Peyer's patch (tissue), 4 donors: Measurements from ENCODE around the gene IFFO2. TPM values are rescaled to one million over a fixed set of nuclear protein-coding genes. Genes with fewer than 3 reads are reported as not detected.

ENCODE experiments used
- DNase-seq, 3 donors: peaks; one replicate each; pipeline ENCODE4 v3.0.0-alpha.2; 2017 to 2019
- H3K27ac ChIP-seq, 4 donors: fragments of 200-600 bp; sonication (generic); one replicate each; pipeline ENCODE4 v1.5.1; 2016 to 2019
- H3K27me3 ChIP-seq, 2 donors: fragments of 200-600 bp; sonication (generic); one replicate each; pipeline ENCODE4 v1.5.1; 2019
- H3K36me3 ChIP-seq, 3 donors: fragments of 200-600 bp; sonication (generic); one replicate each; pipeline ENCODE4 v1.5.1; 2016 to 2019
- H3K4me1 ChIP-seq, 4 donors: fragments of 200-600 bp; sonication (generic); one replicate each; pipeline ENCODE4 v1.5.1; 2016 to 2019
- H3K4me3 ChIP-seq, 4 donors: fragments of 200-600 bp; sonication (generic); 1 replicate in 3 of 4; 2 replicates in 1 of 4; pipeline ENCODE4 v1.5.1; 2016 to 2019; ENCODE audit warnings: mild to moderate bottlenecking in 1 of 4
- H3K9me3 ChIP-seq, 4 donors: fragments of 200-600 bp; sonication (generic); one replicate each; pipeline ENCODE4 v1.5.1; 2016 to 2019; ENCODE audit warnings: mild to moderate bottlenecking in 1 of 4
- POLR2A ChIP-seq, 2 donors: fragments of 450-650 bp; IDR thresholded peaks; one replicate each; pipeline ENCODE4 v1.5.1; 2017; ENCODE audit warnings: antibody characterized with exemption in 2 of 2, mild to moderate bottlenecking in 2 of 2, moderate library complexity in 2 of 2
- total RNA-seq, 4 donors: library from RNA; depleted of rRNA; stranded (reverse); fragments of >200 nt; gene quantifications; one replicate each; pipeline ENCODE4 v1.1.0, GENCODE V29; 2016
- TF ChIP-seq, protein P1 (sequence below), 6 experiments: fragments of 450-650 bp in 4 of 6; fragments of 200-600 bp in 2 of 6; sonication (generic) in 1 of 6; IDR thresholded peaks; one replicate each; pipeline ENCODE4 v1.5.1; 2017 to 2019; ENCODE audit warnings: antibody characterized with exemption in 6 of 6, mild to moderate bottlenecking in 3 of 6, moderate library complexity in 1 of 6

IFFO2 gene
- total RNA-seq, 4 donors from 2014 or later: 1.9 to 14.9 (median 3.8) TPM

DNA sequence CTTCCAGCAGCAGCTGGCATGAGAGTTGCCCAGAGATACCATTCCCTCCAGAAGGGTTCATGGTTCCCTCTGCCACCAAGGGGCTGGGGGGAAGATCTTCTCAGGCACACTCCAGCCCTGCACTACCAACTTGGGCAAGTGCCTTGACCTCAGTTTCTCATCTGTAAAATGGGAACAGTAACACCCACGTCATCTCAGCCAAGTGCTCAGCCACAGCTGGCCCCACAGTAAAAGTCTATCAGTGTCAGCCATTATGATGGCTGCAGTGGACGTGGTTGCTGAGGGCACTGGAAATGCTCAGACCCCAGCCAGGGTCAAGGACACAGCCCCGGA is 80.7 kb downstream of the IFFO2 start:
- no peak for DNase-seq
- H3K27me3 ChIP-seq: no peaks in the 10 kb centered on the region
- TF ChIP-seq POLR2A (IDR thresholded peaks at IDR 0.05): no peak
- TF ChIP-seq, protein P1, sequence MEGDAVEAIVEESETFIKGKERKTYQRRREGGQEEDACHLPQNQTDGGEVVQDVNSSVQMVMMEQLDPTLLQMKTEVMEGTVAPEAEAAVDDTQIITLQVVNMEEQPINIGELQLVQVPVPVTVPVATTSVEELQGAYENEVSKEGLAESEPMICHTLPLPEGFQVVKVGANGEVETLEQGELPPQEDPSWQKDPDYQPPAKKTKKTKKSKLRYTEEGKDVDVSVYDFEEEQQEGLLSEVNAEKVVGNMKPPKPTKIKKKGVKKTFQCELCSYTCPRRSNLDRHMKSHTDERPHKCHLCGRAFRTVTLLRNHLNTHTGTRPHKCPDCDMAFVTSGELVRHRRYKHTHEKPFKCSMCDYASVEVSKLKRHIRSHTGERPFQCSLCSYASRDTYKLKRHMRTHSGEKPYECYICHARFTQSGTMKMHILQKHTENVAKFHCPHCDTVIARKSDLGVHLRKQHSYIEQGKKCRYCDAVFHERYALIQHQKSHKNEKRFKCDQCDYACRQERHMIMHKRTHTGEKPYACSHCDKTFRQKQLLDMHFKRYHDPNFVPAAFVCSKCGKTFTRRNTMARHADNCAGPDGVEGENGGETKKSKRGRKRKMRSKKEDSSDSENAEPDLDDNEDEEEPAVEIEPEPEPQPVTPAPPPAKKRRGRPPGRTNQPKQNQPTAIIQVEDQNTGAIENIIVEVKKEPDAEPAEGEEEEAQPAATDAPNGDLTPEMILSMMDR (IDR thresholded peaks at IDR 0.05): no peak

DNA sequence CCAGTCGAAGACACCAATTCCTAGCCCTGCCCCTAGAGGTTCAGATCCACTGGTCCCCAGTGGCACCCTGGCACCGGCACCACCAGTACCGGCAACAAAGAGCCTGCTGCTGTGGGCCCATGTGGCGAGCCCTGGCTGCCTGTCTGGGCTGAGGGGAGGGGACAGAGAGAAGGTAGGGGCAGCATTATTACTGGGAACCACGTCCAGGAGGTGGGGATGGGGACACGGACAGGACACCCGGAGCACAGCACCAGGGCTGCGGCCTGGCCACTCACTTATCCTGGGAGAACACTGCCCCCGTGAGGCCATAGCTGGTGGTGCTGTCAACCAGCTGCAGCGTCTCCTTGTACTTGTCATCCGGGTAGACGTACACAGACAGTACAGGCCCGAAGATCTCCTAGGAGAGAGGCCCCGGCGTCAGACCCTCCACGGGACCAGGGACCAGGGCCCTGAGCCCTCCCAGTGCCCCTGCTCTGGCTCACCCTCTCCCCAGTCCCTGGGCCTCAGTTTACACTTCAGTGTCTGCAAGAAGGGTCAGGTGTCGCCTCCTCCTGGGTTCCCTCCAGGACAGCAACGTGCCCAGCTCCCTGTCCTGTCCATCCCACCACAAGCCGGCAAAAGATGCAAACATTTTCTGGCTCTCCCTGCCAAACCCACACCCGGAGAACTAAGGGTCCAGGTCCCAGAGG is 81.2 kb downstream of the IFFO2 start:
- TF ChIP-seq, protein P1 (IDR thresholded peaks at IDR 0.05): peak; percentile 26 to 81 (median 74)
- TF ChIP-seq POLR2A (IDR thresholded peaks at IDR 0.05): no peak
- Histone ChIP-seq H3K4me3 (no peak overlapping the region), H3K27ac (no peak overlapping the region), H3K27me3 (no peaks in the 10 kb centered on the region), H3K36me3 (no peaks in the 10 kb centered on the region), H3K9me3 (no peaks in the 10 kb centered on the region), H3K4me1 (peaks cover 0 to 7% (median 0%) of the 10 kb centered on the region in 4 donors)
- DNase-seq: peak; percentile 64 to 89 (median 88)

More for the DNA sequence above, 80.7 kb downstream of the IFFO2 start:
- no peaks in the 10 kb centered on the region for H3K36me3 ChIP-seq
- H3K9me3 ChIP-seq: no peaks in the 10 kb centered on the region
- peaks cover 0 to 7% (median 0%) of the 10 kb centered on the region in 4 donors for H3K4me1 ChIP-seq
- H3K27ac ChIP-seq: no peak overlapping the region
- no peak overlapping the region for H3K4me3 ChIP-seq

DNA sequence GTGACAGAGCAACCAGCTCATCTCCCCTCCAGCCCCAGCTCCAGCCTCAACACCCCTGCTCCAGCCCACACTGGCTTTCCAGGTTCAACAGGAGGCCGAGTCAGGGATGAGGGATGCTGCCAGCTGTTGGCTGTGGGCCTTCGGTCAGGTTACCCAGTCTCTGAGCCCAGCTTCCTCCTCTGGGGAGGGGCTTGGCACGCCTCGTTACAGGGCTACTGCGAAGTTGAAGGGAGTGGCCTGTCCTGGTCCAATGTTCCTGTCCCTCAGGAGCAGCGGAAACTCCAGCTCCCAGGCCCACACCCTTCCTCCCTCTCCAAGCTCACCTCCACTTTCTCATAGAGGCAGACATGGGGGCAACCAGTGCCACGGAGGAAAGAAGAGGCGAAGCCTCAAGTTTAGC is 81.9 kb downstream of the IFFO2 start:
- H3K4me3 ChIP-seq: no peak overlapping the region
- DNase-seq: peak in 1 of 3 donors; percentile 73
- H3K36me3 ChIP-seq: no peaks in the 10 kb centered on the region
- no peak for TF ChIP-seq POLR2A (IDR thresholded peaks at IDR 0.05)
- TF ChIP-seq, protein P1 (IDR thresholded peaks at IDR 0.05): no peak
- no peak overlapping the region for H3K27ac ChIP-seq
- H3K27me3 ChIP-seq: no peaks in the 10 kb centered on the region
- H3K9me3 ChIP-seq: no peaks in the 10 kb centered on the region
- peaks cover 0 to 7% (median 0%) of the 10 kb centered on the region in 4 donors for H3K4me1 ChIP-seq

DNA sequence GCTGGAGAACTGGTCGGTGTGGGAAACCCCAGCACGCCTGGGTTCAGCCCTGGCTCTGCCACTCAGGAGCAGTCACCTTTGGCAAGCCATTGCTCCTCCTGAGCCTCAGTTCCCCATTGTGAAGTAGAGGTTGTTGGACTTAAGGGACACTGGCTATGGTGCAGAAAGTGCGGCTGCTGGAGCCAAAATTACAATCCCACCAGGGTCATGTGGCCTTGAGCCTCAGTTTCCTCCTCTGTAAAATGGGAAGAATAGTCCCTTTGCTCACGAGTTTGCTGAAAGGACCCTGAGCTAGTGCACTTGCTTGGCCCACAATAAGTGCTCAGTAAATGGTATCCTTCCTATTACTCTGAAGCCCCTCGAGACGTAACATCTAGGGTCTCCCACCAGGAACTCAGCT is 82.4 kb downstream of the IFFO2 start:
- H3K4me3 ChIP-seq: no peak overlapping the region
- no peak overlapping the region for H3K27ac ChIP-seq
- peaks cover 0 to 7% (median 0%) of the 10 kb centered on the region in 4 donors for H3K4me1 ChIP-seq
- no peaks in the 10 kb centered on the region for H3K36me3 ChIP-seq
- DNase-seq: no peak
- no peaks in the 10 kb centered on the region for H3K27me3 ChIP-seq
- H3K9me3 ChIP-seq: no peaks in the 10 kb centered on the region
- TF ChIP-seq, protein P1 (IDR thresholded peaks at IDR 0.05): no peak
- TF ChIP-seq POLR2A (IDR thresholded peaks at IDR 0.05): no peak

DNA sequence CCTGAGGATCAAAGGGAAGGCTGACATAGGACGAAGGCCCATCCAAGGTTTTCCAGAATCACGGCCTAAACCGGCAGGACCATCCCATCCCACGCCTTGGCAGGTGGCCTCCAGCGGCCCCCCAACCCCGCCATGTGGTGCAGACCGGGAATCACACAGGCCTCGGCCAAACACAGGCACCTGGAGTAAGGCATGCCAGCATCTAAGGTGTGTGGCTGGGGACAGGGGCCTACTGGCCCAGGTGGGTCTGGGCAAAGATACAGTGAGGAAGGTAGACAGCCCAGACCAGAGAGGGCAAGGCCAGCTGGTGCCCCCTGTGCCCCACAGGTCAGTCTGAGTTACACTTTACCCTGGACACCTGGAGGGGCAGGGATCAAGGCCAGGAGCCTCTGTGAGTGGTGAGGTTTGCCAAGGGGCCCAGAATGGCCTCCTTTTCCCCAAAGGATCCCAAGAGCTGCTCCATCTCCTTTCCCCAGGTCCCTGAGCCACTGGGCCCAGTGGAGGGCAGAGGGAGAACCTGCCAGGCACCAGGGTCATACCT is 84.3 kb downstream of the IFFO2 start:
- no peak for TF ChIP-seq POLR2A (IDR thresholded peaks at IDR 0.05)
- TF ChIP-seq, protein P1 (IDR thresholded peaks at IDR 0.05): no peak
- Histone ChIP-seq H3K27me3 (no peaks in the 10 kb centered on the region), H3K9me3 (no peaks in the 10 kb centered on the region), H3K27ac (no peak overlapping the region), H3K4me1 (peaks cover 0 to 7% (median 0%) of the 10 kb centered on the region in 4 donors), H3K36me3 (no peaks in the 10 kb centered on the region), H3K4me3 (no peak overlapping the region)
- DNase-seq: no peak
